RWPE2 (cell line): ENCODE measurements around the gene SLC12A7.

ENCODE experiments used
- ATAC-seq: fragments of 200-7000 bp; cut with Tn5 transposase; 3 replicates; pipeline ENCODE4 v1.9.1; 2021; ENCODE audit warnings: low read depth
- DNase-seq: peaks from one replicate; pipeline ENCODE4 v3.0.0-alpha.2; 2020; ENCODE audit warnings: low spot score
- H3K27ac ChIP-seq: fragments of 450-650 bp; 2 replicates; pipeline ENCODE4 v1.5.1; 2017; ENCODE audit warnings: mild to moderate bottlenecking; ENCODE audit not compliant: poor library complexity, severe bottlenecking
- H3K27me3 ChIP-seq: fragments of 250-450 bp; sonication (Bioruptor Pico); 2 replicates; pipeline ENCODE4 v1.5.1; 2021; ENCODE audit warnings: mild to moderate bottlenecking, moderate library complexity; ENCODE audit not compliant: insufficient read depth, poor library complexity, severe bottlenecking
- H3K36me3 ChIP-seq: fragments of 250-450 bp; sonication (Bioruptor Pico); 2 replicates; pipeline ENCODE4 v1.5.1; 2020; ENCODE audit warnings: low read depth, mild to moderate bottlenecking, moderate library complexity
- H3K4me1 ChIP-seq: fragments of 250-450 bp; sonication (Bioruptor Pico); 2 replicates; pipeline ENCODE4 v1.5.1; 2021; ENCODE audit warnings: mild to moderate bottlenecking, moderate library complexity; ENCODE audit not compliant: insufficient read depth, poor library complexity, severe bottlenecking
- H3K4me3 ChIP-seq: fragments of 250-450 bp; sonication (Bioruptor Pico); 2 replicates; pipeline ENCODE4 v1.5.1; 2021; ENCODE audit warnings: mild to moderate bottlenecking, moderate library complexity; ENCODE audit not compliant: severe bottlenecking
- H3K9me3 ChIP-seq: fragments of 250-450 bp; sonication (Bioruptor Pico); 2 replicates; pipeline ENCODE4 v1.5.1; 2021; ENCODE audit warnings: mild to moderate bottlenecking, moderate library complexity; ENCODE audit not compliant: severe bottlenecking
- CTCF ChIP-seq: fragments of 450-650 bp; IDR thresholded peaks from one replicate; pipeline ENCODE4 v1.5.1; 2017; ENCODE audit warnings: mild to moderate bottlenecking, moderate library complexity; ENCODE audit not compliant: poor library complexity, severe bottlenecking

SLC12A7 gene

GRCh38 chr5:1134478-1134877 is 22.6 kb upstream of the SLC12A7 start:
- H3K27me3 ChIP-seq, result no peaks in the 10 kb centered on the region
- no peak overlapping the region for H3K4me3 ChIP-seq
- no peak overlapping the region for H3K27ac ChIP-seq
- peaks cover 10% of the 10 kb centered on the region for H3K4me1 ChIP-seq
- no peak for ATAC-seq
- no peaks in the 10 kb centered on the region for H3K36me3 ChIP-seq
- H3K9me3 ChIP-seq, result no peaks in the 10 kb centered on the region
- no peak for TF ChIP-seq CTCF
- no peak for DNase-seq

- no peaks in the 10 kb centered on the region for H3K36me3 ChIP-seq
- no peak overlapping the region for H3K4me3 ChIP-seq
- ATAC-seq (no peak), DNase-seq (no peak)
- H3K4me1 ChIP-seq, result peaks cover 10% of the 10 kb centered on the region
- no peak for TF ChIP-seq CTCF
- no peaks in the 10 kb centered on the region for H3K9me3 ChIP-seq
- H3K27me3 ChIP-seq, result no peaks in the 10 kb centered on the region
- H3K27ac ChIP-seq, result no peak overlapping the region
Observed at GRCh38 chr5:1133510-1134201, 21.8 kb upstream of the SLC12A7 start.

- Histone ChIP-seq H3K4me3 (no peak overlapping the region), H3K9me3 (no peaks in the 10 kb centered on the region), H3K27ac (no peak overlapping the region), H3K4me1 (peaks cover 10% of the 10 kb centered on the region), H3K27me3 (no peaks in the 10 kb centered on the region), H3K36me3 (no peaks in the 10 kb centered on the region)
- ATAC-seq (no peak), DNase-seq (no peak)
- TF ChIP-seq CTCF, result no peak
Observed at GRCh38 chr5:1133108-1133507, 21.2 kb upstream of the SLC12A7 start.

GRCh38 chr5:1132570-1132969 is 20.7 kb upstream of the SLC12A7 start:
- no peak for DNase-seq
- TF ChIP-seq CTCF, result no peak
- no peaks in the 10 kb centered on the region for H3K36me3 ChIP-seq
- H3K27ac ChIP-seq, result no peak overlapping the region
- H3K4me1 ChIP-seq, result peaks cover 10% of the 10 kb centered on the region
- H3K27me3 ChIP-seq, result no peaks in the 10 kb centered on the region
- no peak for ATAC-seq
- H3K9me3 ChIP-seq, result no peaks in the 10 kb centered on the region
- no peak overlapping the region for H3K4me3 ChIP-seq

- no peak for TF ChIP-seq CTCF
- no peak overlapping the region for H3K27ac ChIP-seq
- DNase-seq (no peak), ATAC-seq (no peak)
- no peaks in the 10 kb centered on the region for H3K9me3 ChIP-seq
- H3K36me3 ChIP-seq, result no peaks in the 10 kb centered on the region
- no peaks in the 10 kb centered on the region for H3K27me3 ChIP-seq
- H3K4me1 ChIP-seq, result peaks cover 10% of the 10 kb centered on the region
- no peak overlapping the region for H3K4me3 ChIP-seq
Observed at GRCh38 chr5:1131726-1132125, 19.9 kb upstream of the SLC12A7 start.
